Rectal smooth muscle tissue (tissue), 1 donor: Measurements from ENCODE around the gene RAB15.

ENCODE experiments used
- H3K27ac ChIP-seq: one replicate; pipeline ENCODE4 v1.7.0; 2013; ENCODE audit warnings: low read depth, low read length, inconsistent platforms
- H3K27me3 ChIP-seq: one replicate; pipeline ENCODE4 v1.7.0; 2013; ENCODE audit warnings: low read length; ENCODE audit not compliant: control insufficient read depth, insufficient read depth
- H3K36me3 ChIP-seq: one replicate; pipeline ENCODE4 v1.7.0; 2013; ENCODE audit warnings: low read length; ENCODE audit not compliant: control insufficient read depth, insufficient read depth
- H3K4me1 ChIP-seq: one replicate; pipeline ENCODE4 v1.7.0; 2013; ENCODE audit warnings: low read length; ENCODE audit not compliant: control insufficient read depth, insufficient read depth
- H3K4me3 ChIP-seq: one replicate; pipeline ENCODE4 v1.7.0; 2013; ENCODE audit warnings: low read length
- H3K9ac ChIP-seq: one replicate; pipeline ENCODE4 v1.7.0; 2013; ENCODE audit warnings: low read length

RAB15 gene

DNA sequence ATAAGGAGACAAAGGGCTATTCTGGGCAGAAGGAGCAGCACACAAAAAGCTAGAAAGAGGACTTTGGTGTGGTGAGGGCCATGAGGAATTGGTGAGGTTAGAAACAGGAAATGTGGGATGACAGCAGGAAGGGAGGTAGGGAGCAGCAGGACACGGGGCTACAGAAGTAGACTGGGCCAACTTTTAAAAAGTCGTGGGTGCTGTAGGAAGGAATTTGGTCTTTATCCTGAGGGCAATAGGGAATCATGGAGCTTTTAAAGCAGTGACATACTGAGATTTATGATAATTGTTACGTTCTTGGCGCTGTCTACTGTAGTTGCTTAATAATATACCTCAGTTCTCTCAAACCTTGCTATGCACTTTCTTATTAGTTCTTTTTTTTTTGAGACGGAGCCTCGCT is 66.1 kb downstream of the RAB15 start:
- H3K27me3 ChIP-seq, result no peaks in the 10 kb centered on the region
- no peak overlapping the region for H3K9ac ChIP-seq
- no peaks in the 10 kb centered on the region for H3K4me1 ChIP-seq
- H3K4me3 ChIP-seq, result no peak overlapping the region
- no peaks in the 10 kb centered on the region for H3K36me3 ChIP-seq
- no peak overlapping the region for H3K27ac ChIP-seq

- no peak overlapping the region for H3K27ac ChIP-seq
- H3K27me3 ChIP-seq, result no peaks in the 10 kb centered on the region
- no peaks in the 10 kb centered on the region for H3K36me3 ChIP-seq
- H3K4me1 ChIP-seq, result no peaks in the 10 kb centered on the region
- H3K9ac ChIP-seq, result no peak overlapping the region
- no peak overlapping the region for H3K4me3 ChIP-seq
Observed at GRCh38 chr14:64899958-64900357, 72.2 kb downstream of the RAB15 start.
